Spinal cord (tissue), 10 donors: Measurements from ENCODE around the gene HMCN2. TPM values are rescaled to one million over a fixed set of nuclear protein-coding genes. Genes with fewer than 3 reads are reported as not detected.

Experiments
- DNase-seq, 6 donors: peaks; one replicate each; pipeline versions ENCODE4 v3.0.0 to v3.0.0-alpha.2; 2013 to 2015; ENCODE audit warnings: low spot score in 6 of 6, low read depth in 4 of 6
- H3K27ac ChIP-seq: one replicate; pipeline ENCODE4 v1.5.1; 2013; ENCODE audit warnings: low read depth, low read length, control low read depth
- H3K27me3 ChIP-seq: one replicate; pipeline ENCODE4 v1.6.1; 2013; ENCODE audit warnings: low read length; ENCODE audit not compliant: control insufficient read depth, insufficient read depth
- H3K36me3 ChIP-seq: one replicate; pipeline ENCODE4 v1.6.1; 2013; ENCODE audit warnings: low read length; ENCODE audit not compliant: control insufficient read depth, insufficient read depth
- H3K4me1 ChIP-seq: one replicate; pipeline ENCODE4 v1.6.1; 2013; ENCODE audit warnings: low read length; ENCODE audit not compliant: control insufficient read depth, insufficient read depth
- H3K4me3 ChIP-seq: one replicate; pipeline ENCODE4 v1.5.1; 2013; ENCODE audit warnings: low read depth, low read length, control low read depth
- H3K9me3 ChIP-seq: one replicate; pipeline ENCODE4 v1.6.1; 2013; ENCODE audit warnings: low read length; ENCODE audit not compliant: control insufficient read depth, insufficient read depth
- WGBS: methylation state at CpG from one replicate; pipeline ENCODE4 v1.1.5; 2013; ENCODE audit warnings: missing lambda C conversion rate; ENCODE audit not compliant: insufficient coverage; 5-methylcytosine and 5-hydroxymethylcytosine counted together
- polyA plus RNA-seq, 2 donors: library from polyadenylated mRNA; unstranded; fragments of 120-200 nt; gene quantifications; one replicate each; pipeline ENCODE4 v1.2.1, GENCODE V29; 2013; ENCODE audit not compliant: insufficient read length in 2 of 2
- total RNA-seq, 2 donors: library from RNA; depleted of rRNA in 1 of 2; stranded (reverse); fragments of 120-200 nt in 1 of 2; fragments of >200 nt in 1 of 2; gene quantifications; one replicate each; pipeline versions ENCODE4 v1.2.3 to v1.2.4, GENCODE V29; 2013 to 2014
- donor health status: healthy.

Gene HMCN2
- total and polyA plus RNA-seq, 4 donors = 0.88 to 5.9 (median 3.5) TPM

GRCh38 chr9:130390390-130390789, 124.8 kb downstream of the HMCN2 start:
- H3K36me3 ChIP-seq = peaks cover 29% of the 10 kb centered on the region

GRCh38 chr9:130390986-130391385, 125.4 kb downstream of the HMCN2 start:
- Histone ChIP-seq H3K4me1 (no peaks in the 10 kb centered on the region), H3K27ac (no peak overlapping the region), H3K36me3 (peaks cover 28% of the 10 kb centered on the region), H3K4me3 (no peak overlapping the region), H3K9me3 (no peaks in the 10 kb centered on the region), H3K27me3 (no peaks in the 10 kb centered on the region)
- DNase-seq = no peak
- 94% methylated on average over 27 of the region's 27 CpGs for WGBS

More at GRCh38 chr9:130390390-130390789, 124.8 kb downstream of the HMCN2 start:
- Histone ChIP-seq H3K27me3 (no peaks in the 10 kb centered on the region), H3K9me3 (no peaks in the 10 kb centered on the region), H3K27ac (no peak overlapping the region), H3K4me1 (no peaks in the 10 kb centered on the region), H3K4me3 (no peak overlapping the region)
- WGBS = 48% methylated on average over 7 of the region's 7 CpGs
- DNase-seq = no peak

GRCh38 chr9:130391866-130392265, 126.3 kb downstream of the HMCN2 start:
- H3K27me3 ChIP-seq = no peaks in the 10 kb centered on the region
- 95% methylated on average over 4 of the region's 13 CpGs for WGBS

GRCh38 chr9:130393681-130394071, 128.1 kb downstream of the HMCN2 start:
- Histone ChIP-seq H3K4me1 (no peaks in the 10 kb centered on the region), H3K4me3 (no peak overlapping the region), H3K9me3 (no peaks in the 10 kb centered on the region), H3K27ac (no peak overlapping the region), H3K36me3 (peaks cover 34% of the 10 kb centered on the region), H3K27me3 (no peaks in the 10 kb centered on the region)
- WGBS = 80% methylated on average over 15 of the region's 16 CpGs
- no peak for DNase-seq

More at GRCh38 chr9:130391866-130392265, 126.3 kb downstream of the HMCN2 start:
- H3K4me3 ChIP-seq = no peak overlapping the region
- no peak overlapping the region for H3K27ac ChIP-seq
- peaks cover 30% of the 10 kb centered on the region for H3K36me3 ChIP-seq
- DNase-seq = no peak
- no peaks in the 10 kb centered on the region for H3K9me3 ChIP-seq
- H3K4me1 ChIP-seq = no peaks in the 10 kb centered on the region

GRCh38 chr9:130394320-130394719, 128.8 kb downstream of the HMCN2 start:
- 92% methylated on average over 7 of the region's 11 CpGs for WGBS
- Histone ChIP-seq H3K27me3 (no peaks in the 10 kb centered on the region), H3K9me3 (no peaks in the 10 kb centered on the region), H3K36me3 (peaks cover 31% of the 10 kb centered on the region), H3K4me3 (no peak overlapping the region), H3K4me1 (no peaks in the 10 kb centered on the region), H3K27ac (no peak overlapping the region)
- no peak for DNase-seq

- WGBS = 94% methylated on average over 17 of the region's 23 CpGs
- H3K9me3 ChIP-seq = no peaks in the 10 kb centered on the region
- DNase-seq = no peak
- H3K27me3 ChIP-seq = no peaks in the 10 kb centered on the region
- H3K36me3 ChIP-seq = peaks cover 33% of the 10 kb centered on the region
- no peaks in the 10 kb centered on the region for H3K4me1 ChIP-seq
- no peak overlapping the region for H3K27ac ChIP-seq
- no peak overlapping the region for H3K4me3 ChIP-seq
These were observed 129.4 kb downstream of the HMCN2 start for GRCh38 chr9:130394814-130395470.

- peaks cover 31% of the 10 kb centered on the region for H3K36me3 ChIP-seq
- 87% methylated on average over 16 of the region's 26 CpGs for WGBS
- DNase-seq = no peak
These were observed 130.4 kb downstream of the HMCN2 start for GRCh38 chr9:130395810-130396435.

GRCh38 chr9:130396581-130396980, 131.0 kb downstream of the HMCN2 start:
- DNase-seq = no peak
- 100% methylated on average over 2 of the region's 4 CpGs for WGBS
- H3K36me3 ChIP-seq = peaks cover 25% of the 10 kb centered on the region
- no peaks in the 10 kb centered on the region for H3K27me3 ChIP-seq
- H3K4me3 ChIP-seq = no peak overlapping the region
- no peaks in the 10 kb centered on the region for H3K4me1 ChIP-seq
- H3K27ac ChIP-seq = no peak overlapping the region
- no peaks in the 10 kb centered on the region for H3K9me3 ChIP-seq

More at GRCh38 chr9:130395810-130396435, 130.4 kb downstream of the HMCN2 start:
- no peaks in the 10 kb centered on the region for H3K9me3 ChIP-seq
- H3K27me3 ChIP-seq = no peaks in the 10 kb centered on the region
- H3K4me1 ChIP-seq = no peaks in the 10 kb centered on the region
- H3K4me3 ChIP-seq = no peak overlapping the region
- no peak overlapping the region for H3K27ac ChIP-seq

- whole genome bisulfite sequencing = 81% methylated on average over 12 of the region's 17 CpGs
- H3K4me3 ChIP-seq = no peak overlapping the region
- no peak for DNase-seq
- no peaks in the 10 kb centered on the region for H3K4me1 ChIP-seq
- no peak overlapping the region for H3K27ac ChIP-seq
- H3K27me3 ChIP-seq = no peaks in the 10 kb centered on the region
- H3K36me3 ChIP-seq = peaks cover 30% of the 10 kb centered on the region
- H3K9me3 ChIP-seq = no peaks in the 10 kb centered on the region
These were observed 133.1 kb downstream of the HMCN2 start for GRCh38 chr9:130398487-130399240.
